Cardiac septum (tissue), 1 donor: ENCODE results near the gene CTBP1. TPM values are rescaled to one million over a fixed set of nuclear protein-coding genes. Genes with fewer than 3 reads are reported as not detected.
A peak's percentile ranks its signal among the peaks of the same experiment; 100 is the strongest.
"Not testable (repeated sequence)": the region's sequence is repeated elsewhere in the genome, so short reads cannot be mapped to it uniquely, and the experiment has no call there.

ENCODE experiments used
- DNase-seq: peaks from one replicate; pipeline ENCODE4 v3.0.0-alpha.2; 2020; ENCODE audit warnings: low spot score
- intact Hi-C: fragments of 100-400 bp; cut with DNase I; formaldehyde crosslinking; loops from one replicate; pipeline ENCODE4 v1.14.0; 2022
- total RNA-seq: library from RNA; stranded (reverse); fragmentation: NEBNext Ultra II Directional; extraction: Animal tissue kit (Norgen Biotek cat#: 25700); gene quantifications from one replicate; pipeline ENCODE4 v1.2.1, GENCODE V29; 2021
- donor health status: DM: no; HTN: no; CAD: no.

The CTBP1 gene
- total RNA-seq, 1 donor from 2014 or later: 129 TPM

DNA sequence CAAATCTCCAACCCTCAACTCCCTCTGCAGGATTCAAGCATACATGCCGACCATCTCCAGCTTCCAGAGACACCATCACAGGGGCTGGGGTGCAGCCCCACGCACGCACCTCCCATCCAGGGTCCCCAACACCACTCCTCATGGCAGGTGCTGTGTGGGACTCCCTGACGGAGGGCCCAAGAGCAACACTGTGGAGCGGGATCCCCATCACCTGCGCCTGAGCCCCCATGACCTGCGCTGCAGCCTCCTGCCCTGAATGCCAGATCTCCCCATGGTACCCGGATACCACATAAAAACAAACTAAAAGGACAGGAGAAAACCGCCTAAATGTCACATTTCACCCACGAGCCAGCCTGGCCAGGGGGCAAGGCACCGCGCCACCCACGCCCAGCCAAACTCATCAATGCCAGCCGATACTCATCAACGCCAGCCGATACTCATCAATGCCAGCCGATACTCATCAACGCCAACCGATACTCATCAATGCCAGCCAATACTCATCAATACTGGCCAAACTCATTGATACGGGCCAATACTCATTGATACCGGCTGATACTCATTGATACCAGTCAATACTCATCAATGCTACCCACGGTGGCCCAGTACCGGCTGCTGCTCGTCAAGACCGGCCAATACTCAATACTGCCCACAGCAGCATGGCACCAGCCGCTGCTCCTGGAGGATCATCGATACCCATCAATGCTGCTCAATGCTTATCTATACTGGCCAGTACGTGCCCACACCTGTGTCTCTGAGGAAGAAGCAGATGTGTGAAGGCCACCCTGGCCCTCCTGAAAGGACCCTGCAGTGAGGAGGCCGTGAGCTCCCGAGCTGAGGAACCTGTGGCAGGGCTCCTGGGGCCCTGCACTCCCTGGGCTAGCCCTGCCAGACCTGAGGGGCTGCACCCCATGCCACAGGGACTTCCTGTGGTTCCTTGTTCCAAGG, 6.2 kb downstream of the CTBP1 start:
- peak; percentile 69 for DNase-seq
- intact Hi-C loops: no loop called here

- intact Hi-C loops: no loop called here
- peak; percentile 50 for DNase-seq
Measured at GRCh38 chr4:1241936-1242505, 6.9 kb downstream of the CTBP1 start.

GRCh38 chr4:1241466-1241935, 7.4 kb downstream of the CTBP1 start:
- intact Hi-C loops: no loop called here

GRCh38 chr4:1240721-1241465, 8.0 kb downstream of the CTBP1 start:
- peak; percentile 74 for DNase-seq
- intact Hi-C loops: no loop called here

More at GRCh38 chr4:1241466-1241935, 7.4 kb downstream of the CTBP1 start:
- peak; percentile 70 for DNase-seq

- peak; percentile 69 for DNase-seq
- intact Hi-C loops: no loop called here
Measured at GRCh38 chr4:1239950-1240307, 9.0 kb downstream of the CTBP1 start.

GRCh38 chr4:1239141-1239949, 9.6 kb downstream of the CTBP1 start:
- peak; percentile 64 for DNase-seq
- intact Hi-C loops: no loop called here

GRCh38 chr4:1238676-1239000, 10.3 kb downstream of the CTBP1 start:
- intact Hi-C loops: no loop called here

DNA sequence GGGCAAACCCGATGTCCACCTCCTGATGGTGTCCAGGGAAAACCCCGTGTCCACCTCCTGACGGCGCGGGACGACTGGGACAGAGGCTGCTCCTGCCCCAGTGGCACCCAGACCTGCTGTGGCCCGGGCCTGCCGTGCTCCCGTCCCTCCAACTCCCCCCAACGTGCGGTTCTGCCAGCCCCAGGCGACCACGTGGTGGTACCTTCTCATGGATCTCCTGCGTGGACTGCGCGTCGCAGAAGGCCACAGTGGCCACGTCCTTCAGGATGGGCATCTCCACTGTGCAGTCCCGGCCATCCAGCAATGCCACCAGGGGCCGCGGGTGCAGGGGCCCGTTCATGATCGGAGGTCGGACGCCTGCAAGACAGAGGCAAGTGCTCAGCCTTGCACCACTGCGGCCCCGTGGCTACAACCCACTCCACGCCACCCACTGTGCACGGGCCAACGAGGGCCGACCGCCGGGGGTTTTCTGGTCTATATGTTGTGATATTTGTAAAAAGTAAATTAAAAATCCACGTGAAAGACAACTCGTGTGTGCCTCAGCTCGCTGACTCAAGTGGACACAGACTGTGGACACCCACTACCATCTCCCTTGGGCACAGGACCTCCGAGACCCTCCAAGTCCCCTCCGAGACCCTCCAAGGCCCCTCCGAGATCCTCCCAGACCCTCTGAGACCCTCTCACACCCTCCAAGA, 10.8 kb downstream of the CTBP1 start:
- DNase-seq: peak; percentile 70
- intact Hi-C loops: no loop called here

More at GRCh38 chr4:1238676-1239000, 10.3 kb downstream of the CTBP1 start:
- peak; percentile 58 for DNase-seq

DNA sequence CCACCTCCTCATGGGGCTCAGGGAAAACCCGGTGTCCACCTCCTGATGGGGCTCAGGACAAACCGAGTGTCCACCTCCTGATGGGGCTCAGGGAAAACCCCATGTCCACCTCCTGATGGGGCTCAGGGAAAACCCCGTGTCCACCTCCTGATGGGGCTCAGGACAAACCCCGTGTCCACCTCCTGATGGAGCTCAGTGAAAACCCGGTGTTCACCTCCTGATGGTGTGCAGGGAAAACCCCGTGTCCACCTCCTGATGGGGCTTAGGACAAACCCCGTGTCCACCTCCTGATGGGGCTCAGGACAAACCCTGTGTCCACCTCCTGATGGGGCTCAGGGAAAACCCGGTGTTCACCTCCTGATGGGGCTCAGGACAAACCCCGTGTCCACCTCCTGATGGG, 11.7 kb downstream of the CTBP1 start:
- DNase-seq, intact Hi-C loops: not testable (repeated sequence)

- intact Hi-C loops, DNase-seq: not testable (repeated sequence)
Measured at GRCh38 chr4:1236836-1237235, 12.1 kb downstream of the CTBP1 start.

- intact Hi-C loops: no loop called here
- DNase-seq: peak; percentile 72
Measured at GRCh38 chr4:1236103-1236641, 12.8 kb downstream of the CTBP1 start.

DNA sequence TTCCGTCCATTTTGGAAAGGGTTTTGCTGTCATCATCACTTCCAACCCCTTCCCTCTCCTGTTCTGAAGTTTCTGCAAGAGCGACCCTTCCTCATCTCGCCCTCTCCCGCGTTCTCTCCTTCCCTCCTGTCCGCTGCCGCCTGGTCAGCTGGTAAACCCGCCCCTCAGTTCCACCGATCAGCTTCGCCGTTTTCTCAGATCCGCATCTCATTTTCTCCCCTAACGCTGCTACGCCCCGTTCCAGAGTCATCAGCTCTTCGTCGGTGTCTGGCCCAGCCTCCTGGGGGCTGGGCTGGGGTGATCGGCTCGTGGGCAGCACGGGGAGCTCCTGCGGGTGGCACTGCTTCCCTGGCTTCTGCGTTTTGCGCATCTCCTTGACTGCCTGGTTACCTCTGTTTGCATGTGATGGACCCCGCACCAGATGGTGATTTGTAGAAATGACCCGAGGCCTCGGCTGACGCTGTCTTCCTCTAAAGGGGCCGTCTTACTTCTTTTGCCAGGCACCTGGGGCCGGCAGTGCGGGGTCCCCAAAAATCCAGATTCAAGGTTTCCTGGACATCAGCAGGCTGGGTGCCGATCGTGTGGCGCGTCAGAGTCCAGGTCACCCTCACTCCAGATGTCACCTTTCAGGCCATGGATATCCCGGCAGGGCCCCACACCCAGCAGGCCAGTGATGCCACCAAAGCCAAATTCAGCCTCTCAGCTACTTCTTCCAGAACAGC, 13.4 kb downstream of the CTBP1 start:
- intact Hi-C loops: no loop called here
- peak; percentile 36 for DNase-seq

GRCh38 chr4:1234811-1235292, 14.1 kb downstream of the CTBP1 start:
- intact Hi-C loops: no loop called here
- no peak for DNase-seq

- intact Hi-C loops: no loop called here
- no peak for DNase-seq
Measured at GRCh38 chr4:1234309-1234695, 14.6 kb downstream of the CTBP1 start.

- no peak for DNase-seq
- intact Hi-C loops: loop anchor here (2.0 kb wide), 1 partner anchor 67 kb away; no protein-coding TSS in a partner anchor
Measured at GRCh38 chr4:1233641-1234308, 15.2 kb downstream of the CTBP1 start.

DNA sequence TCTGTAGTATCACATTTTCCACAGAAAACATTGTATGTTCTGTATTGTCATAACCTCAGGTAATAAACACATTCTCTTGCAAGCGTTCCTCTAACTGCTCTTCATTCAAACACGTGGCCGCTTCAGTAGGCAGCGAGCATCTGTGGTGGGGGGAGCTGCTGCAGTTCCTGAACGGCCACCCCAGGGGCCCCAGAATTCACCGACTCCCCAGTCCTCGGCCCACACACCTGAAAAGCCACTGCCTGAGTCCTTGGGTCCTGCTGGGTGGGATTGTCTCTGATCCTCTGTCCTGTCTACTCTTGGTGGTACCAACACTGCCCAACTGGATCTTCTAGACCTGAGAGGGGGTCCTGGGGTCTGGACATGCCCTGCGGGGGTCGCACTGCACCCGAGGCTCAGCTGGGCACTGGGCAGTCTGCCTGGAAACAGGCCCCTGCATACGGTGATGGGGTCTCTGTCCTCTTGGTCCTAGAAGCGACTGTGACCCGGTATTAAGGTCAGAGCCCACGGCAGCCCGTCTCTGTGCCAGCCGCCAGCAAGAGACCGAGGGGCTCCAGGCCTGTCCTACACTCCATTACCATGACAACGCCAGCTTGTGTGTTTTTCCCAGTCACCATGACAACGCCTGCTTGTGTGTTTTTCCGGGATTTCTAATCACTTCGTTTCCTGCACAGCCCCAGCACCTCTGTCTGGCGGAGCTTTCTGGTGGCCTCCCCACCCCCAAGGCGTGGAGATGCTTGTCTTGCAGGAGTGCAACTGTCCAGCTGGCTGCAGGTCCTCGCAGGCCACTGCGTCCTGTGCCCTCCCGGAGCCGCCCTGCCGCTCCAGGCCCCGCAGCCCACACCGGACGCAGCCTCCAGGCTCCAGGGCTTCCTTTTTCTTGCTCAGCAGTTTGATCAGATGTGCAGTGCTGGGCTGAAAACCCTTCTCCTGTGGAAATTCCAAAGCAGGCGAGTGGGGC, 16.0 kb downstream of the CTBP1 start:
- DNase-seq: no peak
- intact Hi-C loops: loop anchor here (2.0 kb wide), 1 partner anchor 66 kb away; no protein-coding TSS in a partner anchor
